Endothelial cell (in vitro differentiated cells): ENCODE results near the gene FEZF2. TPM values are rescaled to one million over a fixed set of nuclear protein-coding genes. Genes with fewer than 3 reads are reported as not detected.

Experiments used
- DNase-seq: peaks from one replicate; pipeline ENCODE4 v3.0.0; 2021; ENCODE audit warnings: low spot score
- H3K27ac Mint-ChIP-seq: one replicate; pipeline ENCODE4 v1.8.0; 2021; ENCODE audit warnings: mixed read lengths, inconsistent platforms; ENCODE audit not compliant: unreplicated experiment
- H3K27me3 Mint-ChIP-seq: one replicate; pipeline ENCODE4 v1.8.0; 2021; ENCODE audit warnings: mild to moderate bottlenecking, moderate library complexity, mixed read lengths, inconsistent platforms; ENCODE audit not compliant: unreplicated experiment
- H3K36me3 Mint-ChIP-seq: one replicate; pipeline ENCODE4 v1.8.0; 2021; ENCODE audit warnings: mild to moderate bottlenecking, low read depth, mixed read lengths, inconsistent platforms; ENCODE audit not compliant: unreplicated experiment
- H3K4me1 Mint-ChIP-seq: one replicate; pipeline ENCODE4 v1.8.0; 2021; ENCODE audit warnings: mild to moderate bottlenecking, mixed read lengths, inconsistent platforms; ENCODE audit not compliant: unreplicated experiment
- H3K4me3 Mint-ChIP-seq: one replicate; pipeline ENCODE4 v1.8.0; 2021; ENCODE audit warnings: mild to moderate bottlenecking, mixed read lengths, inconsistent platforms; ENCODE audit not compliant: unreplicated experiment
- H3K9me3 Mint-ChIP-seq: one replicate; pipeline ENCODE4 v1.8.0; 2021; ENCODE audit warnings: mixed read lengths, inconsistent platforms; ENCODE audit not compliant: unreplicated experiment
- total RNA-seq: library from RNA; stranded (reverse); fragmentation: NEBNext Ultra II Directional; extraction: Animal tissue kit (Norgen Biotek cat#: 25700); gene quantifications from one replicate; pipeline ENCODE4 v1.2.1, GENCODE V29; 2021; ENCODE audit not compliant: unreplicated experiment
- TF ChIP-seq, protein P1 (sequence below): fragments of 200-600 bp; sonication (generic); IDR thresholded peaks from one replicate; pipeline ENCODE4 v1.5.0; 2021; ENCODE audit warnings: antibody characterized with exemption; ENCODE audit not compliant: unreplicated experiment

FEZF2 gene
- total RNA-seq, 1 donor from 2014 or later = not detected

DNA sequence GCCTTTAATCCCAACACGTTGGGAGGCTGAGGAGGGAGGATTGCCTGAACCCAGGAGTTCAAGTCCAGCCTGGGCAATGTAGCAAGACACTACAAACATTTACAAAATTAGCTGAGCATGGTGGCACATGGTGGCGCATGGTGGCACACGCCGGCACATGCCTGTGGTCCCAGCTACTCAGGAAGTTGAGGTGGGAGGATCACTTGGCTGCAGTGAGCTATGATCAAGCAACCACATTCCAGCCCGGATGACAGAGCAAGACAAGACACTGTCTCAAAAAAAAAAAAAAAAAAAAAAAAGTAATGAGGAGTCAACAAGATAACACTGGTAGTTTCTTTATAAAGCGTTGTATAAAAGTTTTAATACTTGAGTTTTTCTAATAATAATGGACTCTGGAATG is 10.1 kb downstream of the FEZF2 start:
- no peak overlapping the region for H3K27ac Mint-ChIP-seq
- H3K4me3 Mint-ChIP-seq = no peak overlapping the region
- H3K9me3 Mint-ChIP-seq = no peaks in the 10 kb centered on the region
- H3K4me1 Mint-ChIP-seq = peaks cover 17% of the 10 kb centered on the region
- H3K36me3 Mint-ChIP-seq = no peaks in the 10 kb centered on the region
- DNase-seq = no peak
- peaks cover 6% of the 10 kb centered on the region for H3K27me3 Mint-ChIP-seq
- TF ChIP-seq, protein P1, sequence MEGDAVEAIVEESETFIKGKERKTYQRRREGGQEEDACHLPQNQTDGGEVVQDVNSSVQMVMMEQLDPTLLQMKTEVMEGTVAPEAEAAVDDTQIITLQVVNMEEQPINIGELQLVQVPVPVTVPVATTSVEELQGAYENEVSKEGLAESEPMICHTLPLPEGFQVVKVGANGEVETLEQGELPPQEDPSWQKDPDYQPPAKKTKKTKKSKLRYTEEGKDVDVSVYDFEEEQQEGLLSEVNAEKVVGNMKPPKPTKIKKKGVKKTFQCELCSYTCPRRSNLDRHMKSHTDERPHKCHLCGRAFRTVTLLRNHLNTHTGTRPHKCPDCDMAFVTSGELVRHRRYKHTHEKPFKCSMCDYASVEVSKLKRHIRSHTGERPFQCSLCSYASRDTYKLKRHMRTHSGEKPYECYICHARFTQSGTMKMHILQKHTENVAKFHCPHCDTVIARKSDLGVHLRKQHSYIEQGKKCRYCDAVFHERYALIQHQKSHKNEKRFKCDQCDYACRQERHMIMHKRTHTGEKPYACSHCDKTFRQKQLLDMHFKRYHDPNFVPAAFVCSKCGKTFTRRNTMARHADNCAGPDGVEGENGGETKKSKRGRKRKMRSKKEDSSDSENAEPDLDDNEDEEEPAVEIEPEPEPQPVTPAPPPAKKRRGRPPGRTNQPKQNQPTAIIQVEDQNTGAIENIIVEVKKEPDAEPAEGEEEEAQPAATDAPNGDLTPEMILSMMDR = no peak

- Mint-ChIP-seq H3K27ac (no peak overlapping the region), H3K27me3 (peaks cover 3% of the 10 kb centered on the region)
- DNase-seq = no peak
Observed at GRCh38 chr3:62361824-62362223, 11.5 kb downstream of the FEZF2 start.

DNA sequence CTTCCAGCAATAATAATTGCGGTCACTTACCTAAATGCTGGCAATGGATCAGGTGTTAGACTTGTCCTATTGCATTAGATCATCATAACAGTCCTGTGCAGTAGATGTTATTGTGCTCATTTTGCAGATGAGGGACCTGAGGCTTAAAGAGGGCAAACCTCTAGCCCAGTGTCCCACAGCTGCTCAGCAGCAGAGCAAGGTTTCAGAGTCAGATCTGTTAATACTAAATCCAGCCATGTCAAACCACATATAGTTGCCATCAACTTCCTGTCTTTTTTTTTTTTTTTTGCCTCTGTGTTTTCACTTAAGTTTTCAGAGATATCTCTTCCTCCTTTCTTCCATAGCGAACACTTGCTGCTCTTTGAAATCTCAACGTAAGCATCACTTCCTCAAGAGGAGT is 12.1 kb downstream of the FEZF2 start:
- Mint-ChIP-seq H3K27me3 (peaks cover 3% of the 10 kb centered on the region), H3K9me3 (no peaks in the 10 kb centered on the region), H3K4me3 (no peak overlapping the region)

More at GRCh38 chr3:62361824-62362223, 11.5 kb downstream of the FEZF2 start:
- Mint-ChIP-seq H3K4me3 (no peak overlapping the region), H3K9me3 (no peaks in the 10 kb centered on the region), H3K36me3 (no peaks in the 10 kb centered on the region), H3K4me1 (peaks cover 6% of the 10 kb centered on the region)
- TF ChIP-seq, protein P1 = no peak

GRCh38 chr3:62359531-62359930 is 13.8 kb downstream of the FEZF2 start:
- Mint-ChIP-seq H3K27ac (no peak overlapping the region), H3K4me3 (no peak overlapping the region), H3K36me3 (no peaks in the 10 kb centered on the region), H3K27me3 (peaks cover 3% of the 10 kb centered on the region), H3K9me3 (no peaks in the 10 kb centered on the region), H3K4me1 (no peaks in the 10 kb centered on the region)
- TF ChIP-seq, protein P1 = no peak
- DNase-seq = no peak

More for the DNA sequence above, 12.1 kb downstream of the FEZF2 start:
- no peak for DNase-seq
- peaks cover 6% of the 10 kb centered on the region for H3K4me1 Mint-ChIP-seq
- H3K27ac Mint-ChIP-seq = no peak overlapping the region
- no peaks in the 10 kb centered on the region for H3K36me3 Mint-ChIP-seq
- TF ChIP-seq, protein P1 = no peak

GRCh38 chr3:62356356-62356755 is 17.0 kb downstream of the FEZF2 start:
- Mint-ChIP-seq H3K36me3 (no peaks in the 10 kb centered on the region), H3K4me1 (no peaks in the 10 kb centered on the region), H3K9me3 (no peaks in the 10 kb centered on the region), H3K4me3 (no peak overlapping the region), H3K27ac (no peak overlapping the region), H3K27me3 (no peaks in the 10 kb centered on the region)
- TF ChIP-seq, protein P1 = no peak
- no peak for DNase-seq
